Hematopoietic multipotent progenitor cell (in vitro differentiated cells): ENCODE measurements around the gene CYBRD1. TPM values are rescaled to one million over a fixed set of nuclear protein-coding genes. Genes with fewer than 3 reads are reported as not detected.

ENCODE experiments used
- DNase-seq, 3 donors: peaks; one replicate each; pipeline ENCODE4 v3.0.0-alpha.2; 2011 to 2015; ENCODE audit warnings: low read depth in 2 of 3, low spot score in 2 of 3
- small RNA-seq: library from RNA; depleted of rRNA; stranded (forward); fragments of <200 nt; gene quantifications from one replicate; pipeline ENCODE3, GENCODE V24; 2012
- total RNA-seq: library from RNA; depleted of rRNA; stranded (reverse); fragments of >200 nt; gene quantifications from one replicate; pipeline ENCODE4 v1.2.3, GENCODE V29; 2012

The CYBRD1 gene
- total RNA-seq, 1 donor, result 39.6 TPM

DNA sequence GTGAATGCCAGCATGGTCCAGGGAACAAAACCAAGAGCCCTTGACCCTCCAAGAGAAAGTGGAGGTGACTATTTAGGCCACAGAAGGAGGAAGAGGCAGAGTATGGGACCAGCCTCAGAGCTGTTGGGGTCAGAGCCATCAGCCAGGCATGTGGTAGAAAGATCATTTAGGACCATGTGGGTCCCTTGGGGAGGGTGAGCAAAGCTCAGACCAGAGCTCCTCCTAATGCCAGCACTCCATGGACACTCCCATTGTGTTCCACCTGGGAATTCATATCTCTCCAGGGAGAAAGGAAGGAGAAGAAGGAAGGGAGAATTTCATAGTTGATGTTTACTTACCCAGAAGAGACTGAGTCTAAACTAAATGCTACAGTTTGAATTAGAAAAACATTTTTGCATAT, 73.2 kb downstream of the CYBRD1 start:
- DNase-seq, result no peak

DNA sequence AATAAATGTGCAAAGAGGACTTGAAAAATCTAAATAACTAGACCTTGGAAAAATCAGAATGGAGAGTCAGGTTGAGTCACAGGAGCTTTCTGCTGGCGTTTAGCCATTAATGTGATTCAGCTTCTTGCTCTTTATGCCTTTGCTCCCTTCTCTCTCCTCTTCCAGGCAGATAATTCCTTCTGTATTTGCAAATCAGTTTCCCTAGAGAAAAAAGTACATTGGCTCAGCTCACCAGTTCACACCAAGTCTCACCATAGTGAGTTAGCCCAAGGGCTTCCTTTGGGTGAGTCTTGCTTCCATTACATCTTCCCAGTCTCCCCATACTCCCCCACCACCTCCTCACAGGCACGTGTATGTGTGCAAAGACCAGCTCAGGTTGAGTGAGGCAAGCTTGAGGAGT, 73.6 kb downstream of the CYBRD1 start:
- DNase-seq, result no peak

DNA sequence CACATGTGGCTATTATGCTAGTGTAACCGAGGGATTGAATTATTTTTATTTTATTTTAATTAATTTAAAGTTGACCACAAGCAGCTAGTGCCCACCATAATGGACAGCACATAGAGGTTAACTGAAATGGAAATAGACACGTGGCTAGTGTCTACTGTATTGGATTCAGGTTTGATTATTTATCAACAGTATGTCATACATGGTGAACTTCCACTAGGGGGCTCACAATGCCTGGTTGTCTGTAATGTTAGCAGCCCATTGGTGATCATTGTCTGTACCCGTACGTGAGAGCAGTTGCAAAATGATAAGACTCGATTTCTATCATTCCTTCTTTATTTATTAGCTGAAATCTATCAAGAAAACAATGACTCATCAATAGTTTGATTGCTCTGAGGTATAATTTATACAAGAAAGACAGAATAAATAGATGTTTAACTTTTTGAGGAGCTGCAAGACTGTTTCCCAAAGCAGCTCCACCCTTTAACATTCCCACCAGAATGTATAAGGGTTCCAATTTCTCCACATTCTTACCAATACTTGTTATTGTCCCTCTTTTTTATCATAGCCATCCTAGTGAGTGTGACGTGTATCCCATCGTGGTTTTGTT, 76.5 kb downstream of the CYBRD1 start:
- peak; percentile 18 to 77 (median 48) for DNase-seq

DNA sequence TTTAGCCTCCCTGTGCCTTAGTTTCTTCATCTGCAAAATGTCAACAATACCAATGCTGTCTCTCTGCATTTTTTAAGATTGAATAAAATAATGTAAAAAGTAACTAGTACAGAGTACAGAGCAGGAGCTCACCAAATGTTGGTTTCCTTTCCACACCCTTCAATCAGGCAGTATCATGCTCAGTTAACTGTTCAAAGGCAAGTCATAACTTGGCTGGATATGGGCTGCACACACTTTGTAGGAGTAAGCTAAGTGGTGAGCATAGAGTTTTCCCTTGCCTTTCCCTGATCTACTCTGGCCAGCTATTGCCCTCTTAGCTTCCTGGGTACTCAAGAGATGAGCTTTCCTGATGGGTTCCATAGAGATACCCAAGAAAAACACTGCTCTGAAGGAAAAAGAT, 77.9 kb downstream of the CYBRD1 start:
- no peak for DNase-seq

DNA sequence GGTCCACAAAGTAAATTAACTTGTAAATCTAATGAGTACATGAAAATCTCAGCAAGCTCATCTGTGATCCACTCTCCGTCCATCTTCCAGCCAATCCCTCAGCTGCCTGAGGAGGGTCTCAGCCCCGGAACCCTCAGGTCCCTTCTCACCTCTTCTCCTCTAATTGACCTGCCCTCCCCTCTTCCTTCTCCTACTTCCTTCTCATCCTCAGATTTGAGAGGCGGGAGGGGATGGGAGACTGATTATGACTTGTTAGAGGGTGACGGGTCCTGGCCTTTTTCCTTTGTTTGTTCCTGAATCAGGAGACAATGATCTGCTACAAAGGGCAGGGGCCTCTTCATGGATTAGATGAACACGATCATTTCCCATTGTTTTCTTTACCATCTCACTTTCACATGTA, 80.1 kb downstream of the CYBRD1 start:
- DNase-seq, result no peak

Small RNAs within 50 kb of the gene (small RNA-seq; reads per million reads assigned to genes)
- gene AC007969.2 (not detected), gene RPL21P38 (not detected)

Other genes starting within 250 kb of the CYBRD1 start
- gene METTL8, start 88.5 kb upstream of the CYBRD1 start, total RNA-seq, result 5.9 TPM
- 14.8 TPM for gene DCAF17, start 88.2 kb upstream of the CYBRD1 start, total RNA-seq
- 42.8 TPM for gene DYNC1I2, start 165.0 kb downstream of the CYBRD1 start, total RNA-seq